SK-N-SH (cell line): ENCODE measurements around the gene UGP2.

Experiments used
- GATA2 ChIP-seq: sonication (generic); formaldehyde crosslinking; IDR thresholded peaks from 2 replicates; pipeline ENCODE4 v1.5.0; 2020; ENCODE audit warnings: mild to moderate bottlenecking, missing genetic modification reagents
- POLR2AphosphoS5 ChIP-seq: IDR thresholded peaks from 2 replicates; pipeline ENCODE4 v1.6.1; 2012; ENCODE audit warnings: low read depth, low read length
- RXRA ChIP-seq: IDR thresholded peaks from 2 replicates; pipeline ENCODE4 v1.4.0; 2012; ENCODE audit warnings: low read depth, mild to moderate bottlenecking, borderline replicate concordance
- TF ChIP-seq, protein P1 (sequence below): fragments of 200-600 bp; sonication (generic); IDR thresholded peaks from 2 replicates; pipeline ENCODE4 v1.6.1; 2017; ENCODE audit warnings: antibody characterized with exemption, mild to moderate bottlenecking, moderate library complexity

DNA sequence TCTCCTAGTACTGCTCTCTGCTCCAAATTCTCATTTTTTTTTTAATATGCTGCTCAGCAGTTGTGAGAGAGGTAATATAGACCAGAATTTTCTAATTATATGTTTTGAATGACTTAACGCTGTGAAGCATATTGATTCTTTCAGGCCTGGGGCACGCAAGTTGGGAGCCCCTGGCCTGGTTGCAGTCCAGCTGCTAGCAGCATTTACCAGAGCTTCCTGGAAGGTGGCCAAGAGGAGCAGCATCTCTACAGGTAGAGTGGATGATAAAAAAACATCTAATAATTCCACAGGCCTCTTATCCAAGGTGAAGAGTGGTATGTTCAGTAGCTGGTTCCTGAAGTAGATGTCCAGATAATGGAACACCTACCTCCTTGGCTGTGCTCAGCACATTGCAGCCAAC lies 7.3 kb upstream of the UGP2 start:
- TF ChIP-seq GATA2 (CRISPR knock-in tag): no peak
- TF ChIP-seq POLR2AphosphoS5: no peak
- TF ChIP-seq, protein P1, sequence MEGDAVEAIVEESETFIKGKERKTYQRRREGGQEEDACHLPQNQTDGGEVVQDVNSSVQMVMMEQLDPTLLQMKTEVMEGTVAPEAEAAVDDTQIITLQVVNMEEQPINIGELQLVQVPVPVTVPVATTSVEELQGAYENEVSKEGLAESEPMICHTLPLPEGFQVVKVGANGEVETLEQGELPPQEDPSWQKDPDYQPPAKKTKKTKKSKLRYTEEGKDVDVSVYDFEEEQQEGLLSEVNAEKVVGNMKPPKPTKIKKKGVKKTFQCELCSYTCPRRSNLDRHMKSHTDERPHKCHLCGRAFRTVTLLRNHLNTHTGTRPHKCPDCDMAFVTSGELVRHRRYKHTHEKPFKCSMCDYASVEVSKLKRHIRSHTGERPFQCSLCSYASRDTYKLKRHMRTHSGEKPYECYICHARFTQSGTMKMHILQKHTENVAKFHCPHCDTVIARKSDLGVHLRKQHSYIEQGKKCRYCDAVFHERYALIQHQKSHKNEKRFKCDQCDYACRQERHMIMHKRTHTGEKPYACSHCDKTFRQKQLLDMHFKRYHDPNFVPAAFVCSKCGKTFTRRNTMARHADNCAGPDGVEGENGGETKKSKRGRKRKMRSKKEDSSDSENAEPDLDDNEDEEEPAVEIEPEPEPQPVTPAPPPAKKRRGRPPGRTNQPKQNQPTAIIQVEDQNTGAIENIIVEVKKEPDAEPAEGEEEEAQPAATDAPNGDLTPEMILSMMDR: no peak
- no peak for TF ChIP-seq RXRA
